H9 (cell line): ENCODE data around the gene BCL6. TPM values are rescaled to one million over a fixed set of nuclear protein-coding genes. Genes with fewer than 3 reads are reported as not detected.

Source experiments
- DNase-seq: peaks from one replicate; pipeline ENCODE4 v3.0.0-alpha.2; 2017
- H2AFZ ChIP-seq: one replicate; pipeline ENCODE4 v1.6.1; 2013; ENCODE audit warnings: mild to moderate bottlenecking, low read length, control low read depth, moderate library complexity
- H2AK5ac ChIP-seq: 2 replicates; pipeline ENCODE4 v1.6.1; 2013; ENCODE audit warnings: low read length, control low read depth, mixed read lengths; ENCODE audit not compliant: insufficient read length
- H2BK120ac ChIP-seq: one replicate; pipeline ENCODE4 v1.6.1; 2013; ENCODE audit warnings: low read depth, mild to moderate bottlenecking, low read length, control low read depth, inconsistent platforms; ENCODE audit not compliant: poor library complexity, severe bottlenecking
- H2BK12ac ChIP-seq: 2 replicates; pipeline ENCODE4 v1.6.1; 2013; ENCODE audit warnings: low read length, control low read depth, mixed read lengths, low read depth; ENCODE audit not compliant: insufficient read length
- H2BK15ac ChIP-seq: 2 replicates; pipeline ENCODE4 v1.6.1; 2013; ENCODE audit warnings: low read depth, low read length, control low read depth
- H2BK20ac ChIP-seq: one replicate; pipeline ENCODE4 v1.6.1; 2013; ENCODE audit warnings: low read depth, mild to moderate bottlenecking, low read length, control low read depth, inconsistent platforms; ENCODE audit not compliant: poor library complexity, severe bottlenecking
- H2BK5ac ChIP-seq: 2 replicates; pipeline ENCODE4 v1.6.1; 2013; ENCODE audit warnings: low read length, control low read depth, mixed read lengths; ENCODE audit not compliant: insufficient read length
- H3K14ac ChIP-seq: 2 replicates; pipeline ENCODE4 v1.6.1; 2013; ENCODE audit warnings: low read length, control low read depth; ENCODE audit not compliant: insufficient read depth
- H3K18ac ChIP-seq: 2 replicates; pipeline ENCODE4 v1.6.1; 2013; ENCODE audit warnings: low read depth, mild to moderate bottlenecking, mixed read lengths, low read length, control low read depth; ENCODE audit not compliant: insufficient read length
- H3K23ac ChIP-seq: 2 replicates; pipeline ENCODE4 v1.6.1; 2013; ENCODE audit warnings: low read length, control low read depth, mixed read lengths, low read depth; ENCODE audit not compliant: insufficient read length
- H3K23me2 ChIP-seq: 2 replicates; pipeline ENCODE4 v1.6.1; 2013; ENCODE audit warnings: low read depth, mild to moderate bottlenecking, mixed read lengths, low read length, control low read depth; ENCODE audit not compliant: insufficient read length, poor library complexity, severe bottlenecking
- H3K27ac ChIP-seq: 2 replicates; pipeline ENCODE4 v1.5.1; 2013; ENCODE audit warnings: low read length, control low read depth, mixed read lengths, low read depth; ENCODE audit not compliant: insufficient read length
- H3K27me3 ChIP-seq: 2 replicates; pipeline ENCODE4 v1.6.1; 2013; ENCODE audit warnings: low read length, control low read depth, inconsistent platforms; ENCODE audit not compliant: insufficient read depth
- H3K4ac ChIP-seq: 2 replicates; pipeline ENCODE4 v1.6.1; 2013; ENCODE audit warnings: low read depth, mild to moderate bottlenecking, control low read depth, inconsistent platforms, low read length, moderate library complexity
- H3K4me1 ChIP-seq: 2 replicates; pipeline ENCODE4 v1.6.1; 2013; ENCODE audit warnings: low read length, control low read depth, inconsistent platforms; ENCODE audit not compliant: insufficient read depth
- H3K4me2 ChIP-seq: 2 replicates; pipeline ENCODE4 v1.6.1; 2013; ENCODE audit warnings: low read length, control low read depth, mixed read lengths; ENCODE audit not compliant: insufficient read length, insufficient read depth
- H3K56ac ChIP-seq: 2 replicates; pipeline ENCODE4 v1.6.1; 2013; ENCODE audit warnings: low read depth, mild to moderate bottlenecking, mixed read lengths, low read length, control low read depth; ENCODE audit not compliant: insufficient read length
- H3K79me1 ChIP-seq: 2 replicates; pipeline ENCODE4 v1.6.1; 2013; ENCODE audit warnings: low read depth, mild to moderate bottlenecking, moderate library complexity, low read length, control low read depth, inconsistent platforms; ENCODE audit not compliant: insufficient read depth, poor library complexity, severe bottlenecking
- H3K79me2 ChIP-seq: 2 replicates; pipeline ENCODE4 v1.6.1; 2013; ENCODE audit warnings: low read length, control low read depth, inconsistent platforms; ENCODE audit not compliant: insufficient read depth
- H3K9ac ChIP-seq: 2 replicates; pipeline ENCODE4 v1.6.1; 2013; ENCODE audit warnings: low read length, control low read depth, mixed read lengths; ENCODE audit not compliant: insufficient read length; ENCODE audit errors: extremely low read depth
- H3K9me3 ChIP-seq: one replicate; pipeline ENCODE4 v1.6.1; 2013; ENCODE audit warnings: low read depth, low read length, inconsistent platforms; ENCODE audit not compliant: control insufficient read depth
- H3T11ph ChIP-seq: one replicate; pipeline ENCODE4 v1.6.1; 2013; ENCODE audit warnings: mild to moderate bottlenecking, low read length, control low read depth, inconsistent platforms
- H4K20me1 ChIP-seq: one replicate; pipeline ENCODE4 v1.6.1; 2013; ENCODE audit not compliant: control insufficient read depth, insufficient read length, insufficient read depth
- H4K5ac ChIP-seq: 2 replicates; pipeline ENCODE4 v1.6.1; 2013; ENCODE audit warnings: low read depth, mild to moderate bottlenecking, mixed read lengths, low read length, control low read depth; ENCODE audit not compliant: insufficient read length
- H4K8ac ChIP-seq: replicated peaks from 2 replicates; pipeline ENCODE4 v1.6.1; 2013; ENCODE audit warnings: low read length, control low read depth, mixed read lengths, low read depth; ENCODE audit not compliant: insufficient read length
- H4K91ac ChIP-seq: 2 replicates; pipeline ENCODE4 v1.6.1; 2013; ENCODE audit warnings: low read depth, mild to moderate bottlenecking, moderate library complexity, mixed read lengths, low read length, control low read depth; ENCODE audit not compliant: insufficient read length
- H3K27ac Mint-ChIP-seq, 3 experiments: 2 replicates in 2 of 3; 3 replicates in 1 of 3; pipeline ENCODE4 v1.8.0; 2020 to 2021; ENCODE audit warnings: mixed read lengths in 3 of 3, mild to moderate bottlenecking in 1 of 3, moderate library complexity in 1 of 3
- H3K27me3 Mint-ChIP-seq: 2 replicates; pipeline ENCODE4 v1.8.0; 2021; ENCODE audit warnings: low read depth, mild to moderate bottlenecking, moderate library complexity, mixed read lengths
- H3K36me3 Mint-ChIP-seq, 3 experiments: 2 replicates in 2 of 3; 3 replicates in 1 of 3; pipeline ENCODE4 v1.8.0; 2020 to 2021; ENCODE audit warnings: low read depth in 3 of 3, mixed read lengths in 3 of 3; ENCODE audit not compliant: insufficient read depth in 1 of 3
- H3K4me1 Mint-ChIP-seq, 2 experiments: 2 replicates each; pipeline ENCODE4 v1.8.0; 2020; ENCODE audit warnings: mixed read lengths in 2 of 2
- H3K4me3 Mint-ChIP-seq, 2 experiments: 2 replicates in 1 of 2; 3 replicates in 1 of 2; pipeline ENCODE4 v1.8.0; 2020 to 2021; ENCODE audit warnings: mild to moderate bottlenecking in 2 of 2, mixed read lengths in 2 of 2, moderate library complexity in 1 of 2
- H3K9me3 Mint-ChIP-seq, 2 experiments: 2 replicates in 1 of 2; 3 replicates in 1 of 2; pipeline ENCODE4 v1.8.0; 2020; ENCODE audit warnings: mild to moderate bottlenecking in 2 of 2, mixed read lengths in 2 of 2, moderate library complexity in 1 of 2
- WGBS: extraction: QIAGEN DNeasy Blood & Tissue Kit; methylation state at CpG from one replicate; pipeline ENCODE4 v1.1.7; 2013; ENCODE audit warnings: missing lambda C conversion rate, low lambda C conversion rate, mixed read lengths; ENCODE audit not compliant: insufficient read length; ENCODE audit errors: extremely low coverage; 5-methylcytosine and 5-hydroxymethylcytosine counted together
- total RNA-seq: library from RNA; stranded (reverse); gene quantifications from 2 replicates; pipeline ENCODE4 v1.2.1, GENCODE V29; 2021
- TF ChIP-seq, protein P1 (sequence below): fragments of 200-600 bp; sonication (generic); conservative IDR thresholded peaks from 3 replicates; pipeline ENCODE4 v1.8.0; 2021; ENCODE audit warnings: antibody characterized with exemption, mild to moderate bottlenecking

BCL6 gene
- total RNA-seq, 1 experiment from 2014 or later = 3.4 TPM

DNA sequence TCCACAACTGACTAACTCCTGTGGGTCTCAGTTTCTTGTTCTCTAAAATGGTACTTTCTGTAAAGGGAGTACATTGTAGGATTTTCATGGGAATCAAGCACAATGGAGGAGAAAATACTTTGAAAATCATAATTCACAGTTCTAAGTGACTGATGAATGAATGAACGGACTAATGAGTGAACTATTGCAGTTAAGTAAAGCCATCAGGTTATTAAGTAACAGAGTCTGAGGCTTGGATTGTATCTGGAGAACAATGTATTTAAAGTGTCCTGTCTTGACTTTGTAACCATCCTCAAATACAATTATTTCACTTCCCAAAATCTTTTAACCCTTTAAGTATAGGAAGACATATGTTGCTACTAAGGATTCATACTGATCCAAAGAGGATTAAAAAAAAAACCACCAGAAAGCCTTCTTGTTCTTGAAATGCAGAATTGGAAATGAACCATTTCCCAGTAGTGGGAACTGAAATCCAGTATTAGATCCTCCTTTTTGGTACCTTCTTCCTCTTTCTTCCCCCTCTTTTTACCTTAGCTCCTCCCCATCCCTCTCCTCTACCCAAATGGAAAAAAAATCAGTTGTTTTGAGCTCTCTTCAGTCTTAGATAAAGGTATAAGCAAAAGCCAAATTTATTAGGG lies 13.2 kb upstream of the BCL6 start:
- Mint-ChIP-seq H3K36me3 (no peaks in the 10 kb centered on the region), H3K4me1 (peaks cover 4 to 6% of the 10 kb centered on the region in 2 experiments; a peak in 2 of 4 replicates), H3K27ac (no peak overlapping the region), H3K9me3 (no peaks in the 10 kb centered on the region), H3K4me3 (no peak overlapping the region), H3K27me3 (peaks cover 2% of the 10 kb centered on the region; the same call in 1 of the 2 replicates)
- Histone ChIP-seq H3K79me2 (no peaks in the 10 kb centered on the region), H3K14ac (no peak overlapping the region), H2BK12ac (no peak overlapping the region), H3K27ac (no peak overlapping the region), H4K5ac (no peak overlapping the region), H3K18ac (no peak overlapping the region), H3K27me3 (no peaks in the 10 kb centered on the region), H2AFZ (no peak overlapping the region), H2BK20ac (no peak overlapping the region), H2BK15ac (no peak overlapping the region), H3K56ac (no peak overlapping the region), H2BK120ac (no peak overlapping the region), H3K23me2 (no peaks in the 10 kb centered on the region), H4K8ac (no peak overlapping the region), H3K4me2 (no peak overlapping the region), H2AK5ac (no peak overlapping the region), H3K4me1 (no peaks in the 10 kb centered on the region), H3K4ac (no peak overlapping the region), H3K23ac (no peak overlapping the region), H3K9me3 (no peaks in the 10 kb centered on the region), H4K91ac (no peak overlapping the region), H3K79me1 (no peaks in the 10 kb centered on the region), H2BK5ac (no peak overlapping the region), H4K20me1 (no peaks in the 10 kb centered on the region), H3K9ac (no peak overlapping the region), H3T11ph (no peak overlapping the region)
- DNase-seq = no peak
- TF ChIP-seq, protein P1, sequence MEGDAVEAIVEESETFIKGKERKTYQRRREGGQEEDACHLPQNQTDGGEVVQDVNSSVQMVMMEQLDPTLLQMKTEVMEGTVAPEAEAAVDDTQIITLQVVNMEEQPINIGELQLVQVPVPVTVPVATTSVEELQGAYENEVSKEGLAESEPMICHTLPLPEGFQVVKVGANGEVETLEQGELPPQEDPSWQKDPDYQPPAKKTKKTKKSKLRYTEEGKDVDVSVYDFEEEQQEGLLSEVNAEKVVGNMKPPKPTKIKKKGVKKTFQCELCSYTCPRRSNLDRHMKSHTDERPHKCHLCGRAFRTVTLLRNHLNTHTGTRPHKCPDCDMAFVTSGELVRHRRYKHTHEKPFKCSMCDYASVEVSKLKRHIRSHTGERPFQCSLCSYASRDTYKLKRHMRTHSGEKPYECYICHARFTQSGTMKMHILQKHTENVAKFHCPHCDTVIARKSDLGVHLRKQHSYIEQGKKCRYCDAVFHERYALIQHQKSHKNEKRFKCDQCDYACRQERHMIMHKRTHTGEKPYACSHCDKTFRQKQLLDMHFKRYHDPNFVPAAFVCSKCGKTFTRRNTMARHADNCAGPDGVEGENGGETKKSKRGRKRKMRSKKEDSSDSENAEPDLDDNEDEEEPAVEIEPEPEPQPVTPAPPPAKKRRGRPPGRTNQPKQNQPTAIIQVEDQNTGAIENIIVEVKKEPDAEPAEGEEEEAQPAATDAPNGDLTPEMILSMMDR = no peak
- WGBS = no CpG with 5 or more reads among the region's 1 CpG
